HG03442 (cell line): Measurements from ENCODE around the gene GGTA1.
"Not testable (repeated sequence)": the region's sequence is repeated elsewhere in the genome, so short reads cannot be mapped to it uniquely, and the experiment has no call there.

ENCODE experiments used
- ATAC-seq: cut with Tn5 transposase; IDR thresholded peaks from one replicate; pipeline ENCODE4 v1.9.1; 2021; ENCODE audit warnings: mild to moderate bottlenecking, moderate library complexity; ENCODE audit not compliant: unreplicated experiment

The GGTA1 gene

DNA sequence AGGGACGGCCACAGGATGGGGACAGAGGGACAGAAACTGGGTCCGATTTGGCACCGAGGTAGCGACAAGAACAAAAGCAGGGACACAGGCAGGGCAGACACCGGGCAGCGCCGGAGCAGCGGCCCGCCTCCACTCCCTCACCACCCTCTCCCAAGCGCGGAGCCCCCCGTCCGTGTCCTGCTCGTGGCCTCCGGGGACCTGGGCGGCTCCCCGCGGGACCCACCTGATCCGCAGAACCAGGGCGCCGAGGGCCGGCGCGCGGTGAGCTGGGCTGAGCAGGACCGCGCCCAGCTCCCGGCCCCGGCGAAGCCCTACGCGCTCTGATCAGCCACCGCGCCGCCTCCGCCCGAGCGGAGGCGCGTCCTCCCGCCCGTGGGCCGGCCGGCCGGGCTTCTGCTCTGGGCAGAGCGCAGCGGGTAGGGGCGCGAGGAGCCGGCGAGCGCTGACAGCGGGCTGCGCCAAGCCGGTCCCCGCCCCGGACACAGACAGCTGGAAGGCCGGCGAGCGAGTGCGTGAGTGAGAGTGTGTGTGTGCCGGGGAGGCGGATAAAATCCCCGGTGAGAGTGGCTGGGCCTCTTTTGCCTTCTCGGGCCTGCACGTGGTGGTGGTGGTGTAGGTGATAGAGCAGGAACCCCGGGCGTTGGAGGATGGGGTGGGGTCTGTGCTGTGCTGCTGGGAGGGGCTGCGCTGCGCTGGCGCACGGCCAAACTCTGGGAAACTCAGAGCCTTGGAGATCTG lies at the start of gene GGTA1:
TSS of gene GGTA1 (minus strand) at position 418 of the 738 bp plus-strand sequence. CDS start 31,922 bp downstream, outside the sequence.
- no peak for ATAC-seq

DNA sequence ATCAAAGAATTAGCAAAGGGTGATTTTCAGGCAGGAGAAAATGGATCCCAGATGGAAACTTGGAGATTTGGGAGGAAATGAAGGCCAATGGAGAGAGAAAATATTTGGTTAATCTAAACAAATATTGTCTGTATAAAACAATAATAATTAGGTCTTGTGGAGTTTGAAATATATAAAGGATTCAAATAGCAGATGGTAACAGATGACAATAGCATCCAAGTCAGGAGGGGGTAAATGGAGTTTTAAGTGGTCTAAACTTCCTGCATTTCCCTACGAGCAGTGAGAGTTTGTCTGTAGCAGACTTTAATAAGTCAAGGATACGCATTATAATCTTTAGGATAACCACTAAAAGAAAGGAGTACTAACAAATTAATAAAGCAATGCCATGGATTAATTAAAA lies 49.0 kb upstream of the GGTA1 start:
- ATAC-seq = no peak

DNA sequence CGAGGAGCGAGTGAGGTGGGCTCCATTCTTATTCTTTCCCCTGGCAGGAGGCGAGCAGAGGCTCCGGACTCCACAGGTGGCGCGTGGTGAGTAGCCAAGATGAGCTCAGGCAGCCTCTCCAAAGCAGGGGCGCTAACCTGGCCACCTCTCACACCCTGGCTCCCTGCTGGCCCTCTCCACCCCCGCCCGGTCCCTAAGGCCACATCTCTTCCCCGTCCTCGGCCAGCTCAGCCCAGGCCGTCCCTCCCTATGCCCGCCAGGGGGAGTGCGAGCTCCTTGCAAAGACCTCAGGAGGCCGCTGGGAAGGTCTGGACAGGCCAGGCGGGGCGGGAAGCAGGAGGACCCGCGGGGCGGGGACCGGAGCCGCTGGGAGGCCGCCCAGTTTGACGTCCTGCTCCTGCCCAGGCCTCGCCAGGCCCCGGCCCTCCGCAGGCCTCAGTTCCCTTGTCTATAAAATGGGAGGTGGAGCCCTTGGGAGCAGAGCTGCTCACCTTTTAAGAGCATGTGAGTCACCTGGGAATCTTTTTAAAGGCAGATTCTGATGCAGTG lies 46.3 kb upstream of the GGTA1 start:
- peak; percentile 78 for ATAC-seq

DNA sequence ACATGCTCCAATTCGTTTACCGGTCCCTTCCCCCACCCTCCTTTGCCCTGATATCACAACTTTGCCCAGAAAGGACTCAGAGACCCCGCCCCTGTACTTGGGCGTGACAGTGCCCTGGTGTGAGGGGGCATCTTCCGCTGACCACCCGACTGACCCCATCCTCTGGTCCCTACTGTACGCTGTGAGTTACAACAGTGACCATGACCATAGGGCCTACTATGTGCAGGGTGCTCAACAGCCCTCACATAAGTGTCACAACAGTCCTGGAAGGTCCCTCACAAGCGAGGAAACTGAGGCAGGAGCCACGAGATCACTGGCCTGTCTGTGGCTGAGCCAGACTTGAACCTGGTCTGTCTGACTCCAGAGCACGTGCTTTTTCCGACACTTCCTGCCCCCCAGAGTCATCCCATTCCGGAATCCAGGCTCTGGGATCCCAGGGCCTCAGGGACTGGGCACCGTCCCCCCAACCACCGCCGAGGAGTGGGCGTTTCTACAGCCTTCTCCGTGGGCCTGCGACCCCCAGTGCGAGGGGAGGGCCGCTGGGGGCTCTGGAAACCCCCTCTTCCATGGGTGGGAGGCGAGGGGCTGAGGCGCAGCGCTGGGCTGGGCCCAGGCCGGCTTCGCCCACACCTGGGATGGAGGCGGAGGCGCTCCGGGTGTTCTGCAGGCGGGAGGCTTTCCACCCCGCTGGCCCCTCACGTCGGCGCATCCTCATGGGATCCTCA lies 45.7 kb upstream of the GGTA1 start:
- no peak for ATAC-seq

DNA sequence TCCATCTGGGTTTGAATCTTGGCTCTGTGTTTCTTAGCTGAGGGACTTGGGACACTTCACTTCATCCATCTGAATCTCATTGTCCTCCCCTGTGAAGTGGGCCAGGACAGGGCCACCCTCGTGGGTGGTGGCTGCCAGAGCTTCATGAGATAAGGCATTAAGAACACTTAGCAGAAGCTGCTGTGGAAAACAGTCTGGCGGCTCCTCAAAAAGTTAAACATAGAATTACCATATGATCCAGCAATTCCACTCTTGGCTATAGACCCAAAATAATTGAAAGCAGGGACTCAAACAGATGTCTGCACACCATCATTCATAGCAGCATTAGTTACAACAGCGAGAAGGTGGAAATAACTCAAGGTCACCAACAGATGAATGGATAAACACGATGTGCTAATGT lies 42.4 kb upstream of the GGTA1 start:
- ATAC-seq = no peak

DNA sequence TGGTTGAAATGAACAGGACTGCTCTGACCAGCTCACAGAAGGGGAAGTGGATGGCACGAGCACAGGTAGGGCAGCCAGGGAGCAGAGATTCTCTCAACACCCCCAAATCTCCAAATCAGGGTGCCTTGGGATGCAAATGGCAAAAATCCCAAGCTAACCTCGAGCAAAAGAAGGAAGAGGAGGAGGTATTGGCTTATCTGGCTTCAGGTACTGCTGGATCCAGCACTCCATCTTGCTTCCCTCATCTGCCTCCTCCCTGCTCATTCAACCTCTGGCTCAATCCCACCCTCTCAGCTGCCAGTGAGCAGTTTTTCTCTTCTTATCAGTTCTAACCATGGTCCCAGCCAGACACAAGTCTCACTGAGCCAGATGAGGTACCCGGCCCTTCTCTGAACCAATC lies 41.6 kb upstream of the GGTA1 start:
- ATAC-seq = no peak

DNA sequence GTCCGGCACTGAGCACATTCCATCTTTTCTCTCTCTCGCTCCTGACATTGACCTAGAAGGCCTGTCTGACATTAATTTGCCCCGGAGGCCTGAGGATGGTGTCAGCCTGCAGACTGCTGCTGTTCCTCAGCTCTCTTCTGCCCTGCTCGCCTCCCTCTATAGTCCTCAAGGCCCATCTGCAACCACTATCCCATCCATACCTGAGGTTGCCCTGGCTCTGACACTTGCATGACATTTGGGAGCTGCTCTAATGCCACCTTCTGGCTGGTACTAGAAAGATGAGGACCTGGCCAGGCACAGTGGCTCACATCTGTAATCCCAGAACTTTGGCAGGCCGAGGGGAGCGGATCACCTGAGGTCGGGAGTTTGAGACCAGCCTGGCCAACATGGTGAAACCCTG lies 38.6 kb upstream of the GGTA1 start:
- ATAC-seq = no peak

DNA sequence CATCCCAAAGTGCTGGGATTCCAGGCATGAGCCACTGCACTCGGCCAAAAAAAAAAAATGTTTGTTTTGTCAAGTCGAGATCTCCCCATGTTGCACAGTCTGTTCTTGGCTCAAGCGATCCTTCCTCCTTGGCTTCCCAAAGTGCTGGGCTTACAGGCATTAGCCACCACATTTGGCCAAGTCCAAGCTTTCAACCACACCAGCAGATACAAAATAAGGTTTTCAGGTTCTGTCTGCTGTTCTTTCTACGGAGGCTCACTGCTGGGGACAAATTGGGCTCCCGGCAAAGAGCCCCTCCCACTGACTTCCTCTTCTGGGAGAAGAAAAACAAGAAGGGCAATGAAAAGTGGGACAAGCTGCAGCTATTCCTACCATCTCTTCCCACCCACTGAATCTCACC lies 37.6 kb upstream of the GGTA1 start:
- ATAC-seq = no peak

DNA sequence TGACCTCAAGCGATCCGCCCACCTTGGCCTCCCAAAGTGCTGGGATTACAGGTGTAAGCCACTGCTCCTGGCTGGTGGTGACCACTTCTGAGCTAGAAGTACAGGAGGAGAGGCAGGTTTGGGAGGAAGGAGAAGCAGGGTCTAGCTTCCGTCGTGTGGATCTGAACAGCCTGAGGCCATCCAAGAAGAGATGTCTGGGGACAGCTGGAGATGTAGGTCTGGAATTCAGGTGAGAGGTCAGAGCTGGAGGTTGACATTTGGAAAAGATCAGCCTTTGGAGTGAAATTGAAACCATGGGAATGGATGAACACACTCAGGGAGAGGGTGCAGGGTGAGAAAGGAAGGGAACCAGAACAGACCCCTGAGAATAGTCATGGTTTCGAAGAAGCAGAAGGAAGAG lies 33.2 kb upstream of the GGTA1 start:
- no peak for ATAC-seq

DNA sequence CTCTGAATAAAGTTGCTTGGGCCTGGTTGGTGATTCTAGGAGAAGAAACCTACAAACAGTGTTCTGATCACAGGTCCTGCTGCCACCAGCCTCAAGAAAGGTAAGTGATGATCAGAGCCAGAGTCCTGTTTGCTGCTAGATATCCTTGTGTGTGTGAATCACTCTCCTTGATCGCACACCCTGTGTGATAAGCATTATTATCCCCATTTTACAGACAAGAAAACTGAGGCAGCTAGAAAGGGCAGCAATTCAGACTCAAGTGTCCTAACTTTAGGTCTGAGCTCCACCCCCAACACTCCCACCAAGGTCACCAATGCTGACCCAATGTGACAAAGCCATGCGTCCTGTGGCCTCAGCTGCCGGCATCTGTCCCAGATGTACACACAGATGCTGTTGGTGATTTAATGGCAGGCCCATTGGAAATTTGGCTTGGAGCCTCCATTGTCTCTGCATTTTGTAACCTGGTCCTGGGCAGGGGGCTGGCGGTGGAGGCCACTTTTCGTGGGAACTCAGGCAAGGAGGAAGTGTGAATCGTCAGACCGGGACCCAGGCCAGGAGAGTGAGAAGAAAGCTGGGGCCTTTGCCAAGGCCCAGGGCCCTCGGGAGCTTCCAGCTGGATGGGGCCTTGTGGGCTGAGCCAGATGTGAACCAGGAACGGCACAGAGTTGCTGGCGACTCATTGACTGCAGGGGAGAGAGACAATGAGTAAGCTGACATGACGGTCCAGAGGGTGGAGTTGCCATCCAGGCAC lies 29.8 kb upstream of the GGTA1 start:
- no peak for ATAC-seq

DNA sequence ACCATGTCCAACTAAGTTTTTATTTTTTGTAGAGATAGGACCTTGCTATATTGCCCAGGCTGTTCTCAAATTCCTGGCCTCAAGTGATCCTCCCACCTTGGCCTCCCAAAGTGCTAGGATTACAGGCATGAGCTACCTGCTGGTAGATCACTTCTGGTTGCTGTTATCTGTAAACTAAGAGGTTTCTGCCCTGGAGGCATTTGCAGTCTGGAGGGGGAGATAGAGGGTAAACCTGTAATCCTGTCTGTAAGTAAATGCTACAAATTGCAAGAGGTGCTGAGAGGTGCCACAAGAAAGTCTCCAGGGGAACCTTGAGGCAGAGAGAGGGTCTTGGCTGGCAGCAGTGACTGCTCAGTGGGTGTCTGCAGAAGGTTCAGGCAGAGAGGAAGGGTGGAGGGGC lies 29.0 kb upstream of the GGTA1 start:
- no peak for ATAC-seq

DNA sequence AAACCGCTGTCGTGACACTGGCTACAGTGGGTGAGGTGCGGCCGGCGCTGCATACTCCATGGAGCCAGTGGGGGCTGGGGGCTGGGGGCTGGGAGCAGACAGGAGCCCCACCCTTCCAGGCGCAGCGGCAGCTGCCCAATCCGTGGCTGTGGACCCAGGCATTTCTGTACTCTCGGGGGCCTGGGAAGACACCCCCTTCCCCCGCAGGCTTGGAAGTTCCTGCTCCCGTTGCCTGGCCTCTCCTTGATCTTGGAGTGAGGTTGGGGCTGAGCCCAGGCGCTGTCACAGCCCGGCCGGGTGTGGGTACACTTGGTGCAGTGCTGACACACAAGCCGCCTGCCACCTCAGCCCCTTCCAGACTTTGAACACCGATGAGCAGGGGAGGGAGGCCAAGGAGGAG lies 27.7 kb upstream of the GGTA1 start:
- no peak for ATAC-seq

DNA sequence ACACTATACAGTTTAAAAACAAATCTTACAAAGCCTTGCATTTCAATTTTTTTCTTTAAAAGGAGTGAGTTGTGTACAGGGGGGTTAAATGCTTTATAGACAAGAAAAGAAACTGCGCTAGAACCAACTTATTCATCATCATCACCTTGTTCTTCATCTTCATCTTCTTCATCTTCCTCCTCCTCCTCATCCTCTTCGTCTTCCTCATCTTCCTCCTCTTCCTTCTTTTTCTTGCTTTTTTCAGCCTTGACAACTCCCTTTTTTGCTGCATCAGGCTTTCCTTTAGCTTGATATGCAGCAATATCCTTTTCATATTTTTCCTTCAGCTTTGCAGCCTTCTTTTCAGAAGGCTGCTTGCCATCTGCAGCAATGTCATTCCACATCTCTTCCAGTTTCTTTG lies 20.0 kb upstream of the GGTA1 start:
- ATAC-seq = not testable (repeated sequence)

DNA sequence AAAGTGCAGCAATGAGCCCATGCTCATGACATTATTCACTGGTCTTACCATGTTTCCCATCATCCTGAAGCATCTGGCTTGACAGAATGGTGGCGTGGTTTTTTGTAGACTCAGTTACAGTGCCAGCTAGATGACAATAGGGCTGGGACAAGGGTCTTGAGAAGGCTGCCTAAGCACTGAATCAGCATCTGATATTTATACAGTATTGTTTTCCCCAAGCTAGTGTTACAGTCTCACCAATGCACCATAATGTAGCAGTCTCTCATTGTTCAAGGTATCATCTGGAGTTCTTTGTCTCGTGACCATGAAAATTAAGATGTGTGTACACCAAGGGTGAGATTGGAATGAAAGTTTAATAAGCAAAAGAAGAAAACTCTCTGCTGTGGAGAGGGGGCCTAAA lies 19.0 kb upstream of the GGTA1 start:
- ATAC-seq = no peak

DNA sequence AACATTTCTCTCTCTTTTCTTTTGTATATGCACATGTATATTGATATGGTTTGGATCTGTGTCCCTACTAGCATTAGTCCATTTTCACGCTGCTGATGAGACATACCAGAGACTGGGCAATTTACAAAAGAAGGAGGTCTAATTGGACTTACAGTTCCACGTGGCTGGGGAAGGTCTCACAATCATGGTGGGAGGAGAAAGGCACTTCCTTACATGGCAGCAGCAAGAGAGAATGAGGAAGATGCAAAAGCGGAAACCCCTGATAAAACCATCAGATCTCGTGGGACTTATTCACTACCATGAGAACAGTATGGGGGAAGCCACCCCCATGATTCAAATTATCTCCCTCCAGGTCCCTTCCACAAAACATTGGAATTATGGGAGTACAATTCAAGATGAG lies 13.5 kb upstream of the GGTA1 start:
- not testable (repeated sequence) for ATAC-seq

DNA sequence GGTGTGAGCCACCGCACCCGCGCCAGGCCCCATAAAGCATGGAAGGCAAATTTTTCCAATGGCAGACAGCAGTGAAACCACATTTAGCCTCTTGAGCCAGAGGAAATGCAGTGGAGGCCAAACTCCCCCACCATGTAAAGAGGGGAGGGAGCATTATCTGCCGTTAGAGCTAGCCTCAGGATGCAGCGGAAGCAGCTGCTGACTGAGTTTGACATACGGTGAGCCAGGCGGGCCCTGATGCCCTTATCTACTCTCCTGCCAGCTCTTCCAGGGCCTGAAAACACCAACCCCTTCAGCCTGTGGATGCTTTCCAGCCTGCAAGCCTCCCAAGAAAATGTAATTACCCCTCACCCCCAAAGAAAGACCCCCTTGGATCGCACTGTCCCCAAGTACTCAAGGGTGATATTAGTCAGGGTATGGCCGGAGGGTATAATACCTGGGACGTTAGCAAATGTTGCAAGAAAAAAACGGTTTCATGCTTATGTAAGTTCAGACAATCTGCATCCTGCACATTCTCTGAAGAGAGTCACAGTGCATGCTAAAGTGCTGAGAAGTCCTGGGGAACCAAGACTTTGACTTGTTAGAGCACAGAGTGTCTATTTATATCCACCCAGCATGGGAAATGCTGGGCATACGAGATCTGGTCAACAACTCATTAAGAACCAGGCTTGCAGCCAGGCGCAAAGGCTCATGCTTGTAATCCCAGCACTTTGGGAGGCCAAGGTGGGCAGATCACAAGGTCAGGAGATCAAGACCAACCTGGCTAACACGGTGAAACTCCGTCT lies 11.3 kb upstream of the GGTA1 start:
- ATAC-seq = no peak

DNA sequence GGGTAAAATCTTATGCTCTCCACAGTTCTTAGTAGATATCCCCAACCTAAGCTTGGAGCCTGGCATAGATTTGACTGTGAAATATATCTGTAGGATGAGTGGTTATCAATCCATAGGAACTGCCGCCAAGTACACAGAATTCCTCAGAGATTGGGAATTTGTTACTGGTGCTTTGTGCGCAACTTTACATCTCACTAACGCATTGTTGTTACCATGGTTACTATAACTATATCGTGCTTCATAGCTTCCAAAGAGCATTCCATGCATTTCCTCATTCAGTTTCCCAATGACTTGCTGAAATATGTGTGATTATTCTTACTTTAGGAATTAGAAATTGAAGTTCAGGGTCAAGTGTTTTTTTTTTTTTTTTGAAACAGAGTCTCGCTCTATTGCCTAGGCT lies 9.5 kb upstream of the GGTA1 start:
- no peak for ATAC-seq

DNA sequence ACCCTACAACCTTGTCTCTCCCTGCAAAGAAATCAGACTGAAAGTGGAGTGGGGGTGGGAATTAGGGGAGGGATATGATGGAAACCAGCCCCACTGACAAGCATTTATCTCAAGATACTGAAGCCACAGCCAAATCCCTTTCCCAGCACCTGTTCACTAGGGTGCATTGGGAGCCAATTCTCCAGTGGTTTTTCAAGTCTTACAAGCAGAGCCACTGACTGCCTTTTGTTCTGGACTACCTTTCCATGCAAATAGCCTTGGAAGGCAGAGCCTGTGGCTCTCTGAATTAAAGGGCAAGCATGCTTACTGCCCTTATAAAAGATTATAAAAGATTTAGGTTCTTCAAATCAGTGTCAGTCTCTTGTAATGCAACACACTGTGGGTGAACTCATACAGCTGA lies 8.8 kb upstream of the GGTA1 start:
- ATAC-seq = no peak

DNA sequence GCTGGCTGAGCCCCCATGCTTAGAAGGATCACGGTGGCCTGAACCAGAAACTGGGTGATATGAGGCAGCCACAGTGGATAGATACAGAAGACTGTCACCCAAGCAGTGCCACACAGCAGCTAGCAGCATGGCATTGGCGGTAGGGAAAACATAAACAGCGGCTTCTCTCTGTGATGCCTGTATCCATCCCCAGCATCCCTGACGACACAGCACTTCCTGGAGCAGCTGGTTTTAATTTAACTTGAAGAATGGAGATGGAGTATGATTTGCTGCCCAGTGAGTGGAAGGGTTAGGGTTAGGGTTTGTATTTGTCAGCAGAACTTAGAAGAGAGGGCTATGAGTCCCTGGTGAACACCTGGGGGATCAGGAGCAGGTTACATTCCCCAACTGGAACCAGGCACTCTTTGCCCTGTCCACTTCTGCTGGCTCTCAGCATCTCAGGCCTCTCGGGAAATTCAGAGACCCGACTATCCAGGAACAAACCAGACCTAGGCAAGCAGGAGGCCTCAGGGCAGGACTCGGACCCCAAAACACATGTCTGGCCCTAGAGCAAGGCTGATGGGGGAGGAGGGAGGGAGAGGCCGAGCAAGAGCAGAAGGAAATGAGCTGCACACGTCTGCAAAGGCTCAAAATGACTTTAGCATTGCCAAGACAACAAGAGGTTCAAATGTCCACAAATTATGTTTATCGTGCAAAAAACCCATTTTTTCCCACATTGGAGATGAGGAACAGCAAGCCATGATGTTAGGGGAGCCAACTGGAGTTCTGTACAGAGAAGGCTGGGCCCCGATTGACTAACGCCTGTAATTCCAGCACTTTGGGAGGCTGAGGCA lies 6.5 kb upstream of the GGTA1 start:
- ATAC-seq = no peak

DNA sequence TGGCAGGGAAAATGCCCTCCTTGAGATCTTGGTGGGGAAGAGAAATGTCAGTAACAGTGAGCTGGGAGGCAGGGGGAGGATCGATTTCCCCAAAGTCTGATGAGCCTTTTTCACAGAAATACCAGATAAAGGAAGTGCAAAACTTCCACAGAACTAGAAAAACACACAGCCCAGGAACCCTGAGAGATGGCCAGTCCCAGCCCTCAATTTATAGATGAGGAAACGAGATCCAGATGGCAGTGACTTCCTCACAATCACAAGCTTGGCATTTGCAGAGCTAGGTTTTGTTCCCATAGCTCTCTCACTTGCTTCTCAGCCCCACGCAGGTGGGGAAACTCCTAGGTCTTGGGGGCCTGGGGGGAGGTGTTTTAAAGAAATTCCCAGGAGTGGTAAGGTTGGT lies 3.8 kb upstream of the GGTA1 start:
- ATAC-seq = no peak
